Mammary epithelial cell (primary cell): ENCODE measurements around the gene PPP1R2.

Source experiments
- CTCF ChIP-seq, 2 donors: IDR thresholded peaks in 1 of 2; conservative IDR thresholded peaks in 1 of 2; 2 replicates each; pipeline ENCODE4 v1.5.1; 2011 to 2012; ENCODE audit warnings: inconsistent platforms in 2 of 2, low read length in 2 of 2, mild to moderate bottlenecking in 2 of 2, control low read depth in 1 of 2, low read depth in 1 of 2; ENCODE audit not compliant: insufficient read depth in 1 of 2; ENCODE audit errors: extremely low read depth in 1 of 2
- EZH2 ChIP-seq: IDR thresholded peaks from 2 replicates; pipeline ENCODE4 v1.6.1; 2012; ENCODE audit warnings: low read length, inconsistent platforms, borderline replicate concordance

GRCh38 chr3:195532345-195532744 is 10.8 kb downstream of the PPP1R2 start:
- TF ChIP-seq EZH2 (no peak), CTCF (conservative IDR thresholded peaks at IDR 0.05 in 1 of 2, IDR thresholded peaks at IDR 0.05 in 1 of 2; ENCODE audit: extremely low read depth in 1 of 2, insufficient read depth in 1 of 2, low read depth in 1 of 2, low read length in 2 of 2) (no peak)
